Medulla oblongata (tissue), 1 donor: ENCODE results near the gene MRTFA.
A peak's percentile ranks its signal among the peaks of the same experiment; 100 is the strongest.
"Not testable (repeated sequence)": the region's sequence is repeated elsewhere in the genome, so short reads cannot be mapped to it uniquely, and the experiment has no call there.

Experiments used
- DNase-seq: peaks from one replicate; pipeline ENCODE4 v3.0.0-alpha.2; 2015; ENCODE audit errors: extremely low spot score

The MRTFA gene

GRCh38 chr22:40595497-40596234 lies 40.9 kb downstream of the MRTFA start:
- DNase-seq = no peak

DNA sequence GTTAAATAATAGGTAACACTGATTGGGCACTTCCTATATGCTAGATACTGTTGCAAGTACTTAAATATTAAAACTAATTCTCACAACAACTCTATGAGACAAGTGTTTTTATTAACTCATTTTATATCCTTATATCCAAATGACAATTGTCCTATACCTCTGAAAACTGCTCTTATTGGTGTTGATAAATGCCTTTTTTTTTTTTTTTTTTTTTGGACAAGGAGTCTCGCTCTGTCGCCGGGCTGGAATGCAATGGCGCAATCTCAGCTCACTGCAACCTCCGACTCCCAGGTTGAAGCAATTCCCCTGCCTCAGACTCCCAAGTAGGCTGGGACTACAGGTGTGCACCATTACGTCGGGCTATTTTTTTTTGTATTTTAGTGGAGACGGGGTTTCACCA lies 41.6 kb downstream of the MRTFA start:
- DNase-seq = no peak

- no peak for DNase-seq
These were observed 42.2 kb downstream of the MRTFA start for GRCh38 chr22:40594346-40594745.

DNA sequence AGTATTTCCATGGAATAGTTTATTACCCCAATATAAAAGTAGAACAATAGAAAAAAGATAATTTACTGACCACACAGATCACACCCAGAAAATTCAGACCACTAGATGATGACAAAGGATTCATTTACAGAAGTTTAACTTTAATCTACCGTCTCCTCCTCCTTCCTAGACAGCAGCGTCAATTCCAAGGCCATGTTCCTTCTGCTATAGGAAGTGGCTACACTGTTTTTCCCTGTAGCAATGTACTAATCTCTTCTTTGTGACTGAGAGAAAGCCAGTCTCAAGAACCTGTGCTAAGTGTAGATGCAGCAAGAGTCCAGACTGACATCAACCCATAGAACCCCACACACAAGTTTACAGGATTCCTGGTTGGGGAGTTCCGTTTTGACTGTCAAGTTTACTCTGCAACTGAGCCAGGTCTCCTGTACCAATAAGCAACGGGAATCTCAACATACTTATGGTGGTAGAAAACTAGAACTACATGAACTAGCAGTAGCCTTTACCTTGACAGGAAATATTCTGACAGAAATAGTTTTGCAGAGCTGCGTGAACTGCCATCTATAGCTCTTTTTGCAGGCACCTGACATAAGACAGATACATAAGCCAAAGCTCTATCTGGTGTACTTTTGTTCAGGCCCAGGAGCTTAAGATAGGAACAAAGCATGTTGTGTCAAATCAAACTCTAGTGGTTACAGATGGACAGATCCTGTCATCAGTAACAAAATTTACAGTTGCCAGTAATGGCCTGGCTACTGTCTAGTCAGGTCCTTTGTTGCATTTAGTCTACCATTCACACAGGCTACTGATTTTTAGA lies 42.9 kb downstream of the MRTFA start:
- DNase-seq = no peak

DNA sequence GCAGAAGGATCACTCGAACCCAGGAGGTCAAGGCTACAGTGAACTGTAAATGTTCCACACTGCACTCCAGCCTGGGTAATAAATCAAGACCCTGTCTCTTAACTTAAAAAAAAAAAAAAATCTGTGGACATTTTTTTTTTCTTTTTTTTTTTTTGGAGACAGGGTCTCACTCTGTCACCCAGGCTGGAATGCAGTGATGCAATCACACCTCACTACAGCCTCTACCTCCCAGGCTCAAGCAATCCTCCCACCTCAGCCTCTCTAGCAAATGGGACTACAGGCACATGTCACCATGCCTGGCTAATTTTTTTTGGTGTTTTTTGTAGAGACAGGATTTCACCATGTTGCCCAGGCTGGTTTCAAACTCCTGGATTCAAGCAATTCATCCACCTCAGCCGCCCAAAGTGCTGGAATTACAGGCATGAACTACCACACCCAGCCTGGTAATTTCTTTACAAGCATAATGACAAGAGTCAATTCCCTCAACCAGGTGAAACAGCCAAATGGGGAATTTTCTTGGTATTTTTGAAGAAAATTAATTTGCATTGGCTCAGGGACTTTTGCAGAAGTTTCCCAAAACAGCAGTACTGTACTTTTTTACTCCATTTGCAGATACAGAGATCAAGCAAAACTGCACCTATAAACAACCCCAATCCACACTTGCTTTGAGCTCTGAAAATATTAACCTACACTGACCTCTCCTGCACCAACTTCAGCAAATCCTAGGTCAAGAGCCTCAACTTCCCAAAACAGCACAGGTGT lies 44.0 kb downstream of the MRTFA start:
- DNase-seq = no peak

GRCh38 chr22:40588726-40589125 lies 47.8 kb downstream of the MRTFA start:
- DNase-seq = no peak

GRCh38 chr22:40586781-40587180 lies 49.7 kb downstream of the MRTFA start:
- no peak for DNase-seq

DNA sequence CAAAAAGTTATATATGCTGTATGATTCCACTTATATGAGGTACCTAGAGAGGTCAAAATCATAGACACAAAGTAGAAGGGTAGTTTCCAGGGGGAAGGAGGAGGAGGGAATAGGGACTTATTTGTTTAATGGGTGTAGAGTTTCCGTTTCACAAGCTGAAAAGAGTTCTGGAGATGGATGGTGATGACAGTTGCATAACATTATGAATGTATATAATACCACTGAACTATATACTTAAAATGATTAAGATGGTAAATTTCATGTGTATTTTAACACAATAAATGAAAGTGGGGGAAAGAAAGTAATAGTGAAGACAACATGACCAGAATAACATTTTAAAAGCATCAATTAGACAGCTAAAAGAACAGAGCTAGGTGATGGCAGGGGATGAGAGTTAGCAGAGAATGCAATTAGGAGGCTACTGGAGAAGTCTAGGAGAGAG lies 51.2 kb downstream of the MRTFA start:
- no peak for DNase-seq

DNA sequence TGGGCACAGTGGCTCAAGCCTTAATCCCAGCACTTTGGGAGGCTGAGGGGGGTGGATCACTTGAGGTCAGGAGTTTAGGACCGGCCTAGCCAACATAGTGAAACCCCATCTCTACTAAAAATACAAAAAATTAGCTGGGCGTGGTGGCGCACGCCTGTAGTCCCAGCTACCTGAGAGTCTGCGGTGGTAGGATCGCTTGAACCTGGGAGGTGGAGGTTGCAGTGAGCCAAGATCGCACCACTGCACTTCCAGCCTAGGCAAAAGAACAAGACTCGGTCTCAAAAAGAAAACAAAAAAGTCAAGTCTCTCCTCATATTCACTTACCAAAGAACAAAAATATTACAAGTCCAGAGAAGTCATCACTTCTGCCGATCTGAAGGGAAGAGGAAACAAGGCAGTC lies 51.8 kb downstream of the MRTFA start:
- not testable (repeated sequence) for DNase-seq

- DNase-seq = no peak
These were observed 53.3 kb downstream of the MRTFA start for GRCh38 chr22:40583053-40583741.

DNA sequence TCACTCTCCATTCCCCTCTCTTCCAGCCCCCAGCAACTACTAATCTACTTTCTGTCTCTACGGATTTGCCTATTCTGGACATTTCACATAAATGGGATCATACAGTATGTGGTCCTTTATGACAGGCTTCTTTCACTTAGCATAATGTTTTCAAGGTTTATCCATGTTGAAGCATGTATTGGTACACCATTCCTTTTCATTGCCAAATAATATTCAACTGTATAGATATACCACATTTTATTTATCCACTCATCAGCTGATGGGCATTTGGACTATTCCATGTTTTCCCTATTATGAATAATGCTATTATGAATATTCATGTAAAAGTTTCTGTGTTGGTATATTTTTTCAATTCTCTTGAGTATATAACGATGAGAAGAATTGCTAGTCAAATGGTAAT lies 54.5 kb downstream of the MRTFA start:
- DNase-seq = no peak

DNA sequence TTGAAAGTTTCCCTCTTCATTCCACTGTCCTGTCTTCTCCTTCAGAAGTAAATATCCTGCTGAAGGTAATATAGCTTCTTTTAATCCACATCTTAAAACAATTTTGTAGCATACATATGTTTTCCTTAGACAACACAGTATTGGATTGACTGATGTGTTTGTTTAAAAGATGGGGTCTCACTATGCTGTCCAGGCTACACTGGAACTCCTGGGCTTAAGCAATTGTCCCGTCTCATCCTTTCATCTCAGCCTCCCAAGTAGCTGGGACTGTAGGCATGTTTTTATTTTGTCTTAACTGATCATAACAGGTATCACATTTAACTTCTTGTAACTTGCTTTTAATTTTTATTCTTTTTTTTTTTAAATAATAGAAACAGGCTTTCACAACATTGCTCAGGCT lies 55.9 kb downstream of the MRTFA start:
- DNase-seq = no peak

- no peak for DNase-seq
These were observed 58.3 kb downstream of the MRTFA start for GRCh38 chr22:40578171-40578570.

DNA sequence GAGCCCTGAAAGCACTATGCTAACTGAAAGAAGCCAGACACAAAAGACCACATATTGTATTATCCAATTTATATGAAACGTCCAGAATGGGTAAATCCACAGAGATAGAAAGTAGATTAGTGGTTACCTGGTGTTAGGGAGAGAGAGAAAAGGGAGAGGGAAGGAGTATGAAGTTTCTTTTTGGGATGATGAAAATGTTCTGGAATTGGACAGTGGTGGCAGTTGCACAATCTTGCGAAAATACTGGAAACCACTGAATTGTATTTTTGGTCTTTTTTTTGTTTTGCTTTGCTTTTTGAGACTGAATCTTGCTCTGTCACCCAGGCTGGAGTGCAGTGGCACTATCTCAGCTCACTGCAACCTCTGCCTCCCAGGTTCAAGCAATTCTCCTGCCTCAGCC lies 63.5 kb downstream of the MRTFA start:
- no peak for DNase-seq

DNA sequence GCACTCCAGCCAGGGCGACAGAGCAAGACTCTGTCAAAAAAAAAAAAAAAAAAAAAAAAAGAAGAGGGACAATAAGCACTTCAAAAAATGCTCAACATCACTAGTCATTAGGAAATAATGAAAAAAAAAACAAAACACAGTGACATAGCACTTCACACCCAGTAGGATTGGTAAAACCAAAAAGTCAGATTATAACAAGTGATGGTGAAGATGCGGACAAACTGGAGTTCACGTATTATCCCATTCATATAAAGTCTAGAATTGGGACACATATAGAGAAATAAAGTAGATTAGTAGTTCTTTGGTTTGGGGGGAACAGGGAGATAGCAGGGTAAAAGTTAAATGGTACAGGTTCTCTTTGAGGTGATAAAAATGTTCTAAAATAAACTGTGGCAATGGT lies 64.6 kb downstream of the MRTFA start:
- no peak for DNase-seq

DNA sequence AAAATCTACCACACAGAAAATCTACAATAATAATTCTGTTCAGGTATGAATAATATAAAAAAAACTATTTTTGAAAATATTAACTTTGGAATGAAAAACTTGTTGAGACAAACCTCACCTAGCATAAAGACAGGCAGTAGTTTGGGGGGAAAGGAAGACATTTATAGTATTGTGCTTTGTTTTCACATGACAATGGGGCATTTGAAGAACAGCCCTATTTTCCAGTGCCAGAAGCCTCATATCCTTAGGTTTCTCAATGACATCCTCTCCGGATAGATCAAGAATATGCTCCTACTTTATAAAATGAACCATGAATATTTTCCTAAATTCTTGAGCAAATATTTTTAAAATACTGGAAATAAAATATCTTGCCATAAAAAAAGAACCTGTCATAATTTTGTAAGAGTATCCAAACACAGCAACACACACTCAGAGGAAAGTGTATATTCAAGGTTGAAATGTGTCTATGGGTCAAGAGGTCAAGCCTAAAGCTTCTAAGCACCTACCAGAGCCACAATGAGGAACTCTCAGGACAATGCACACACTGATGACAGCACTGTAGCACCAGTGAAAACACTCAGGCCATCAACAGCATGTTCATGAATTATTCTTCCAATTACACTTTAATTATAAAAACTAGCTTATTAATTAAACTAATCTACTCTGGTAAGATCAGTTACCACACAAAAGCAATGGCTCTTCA lies 68.7 kb downstream of the MRTFA start:
- peak; percentile 78 for DNase-seq

GRCh38 chr22:40567106-40567505 lies 69.4 kb downstream of the MRTFA start:
- DNase-seq = no peak

- DNase-seq = no peak
These were observed 75.5 kb downstream of the MRTFA start for GRCh38 chr22:40560994-40561515.

GRCh38 chr22:40560551-40560950 lies 76.0 kb downstream of the MRTFA start:
- no peak for DNase-seq

- DNase-seq = no peak
These were observed 78.5 kb downstream of the MRTFA start for GRCh38 chr22:40557972-40558371.

DNA sequence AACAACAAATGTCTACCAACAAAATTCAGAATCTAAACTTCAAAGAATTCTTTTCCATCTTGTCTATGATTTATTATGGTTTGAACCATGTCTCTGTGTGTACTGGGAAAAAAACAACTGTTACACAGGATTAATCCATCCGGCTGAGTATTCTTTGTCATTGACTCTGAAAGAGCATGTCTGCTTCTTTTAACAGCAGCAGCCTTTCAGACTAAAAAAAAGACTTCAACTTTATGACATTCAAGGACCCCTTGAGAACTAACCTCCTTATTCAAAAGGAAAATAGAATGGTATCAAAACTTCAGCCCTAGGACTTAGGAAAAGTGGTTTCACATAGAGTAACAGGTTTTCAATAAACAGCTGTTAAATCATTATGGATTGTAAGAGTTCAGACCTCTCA lies 79.9 kb downstream of the MRTFA start:
- no peak for DNase-seq
